ENCODE measurements around the gene SHF.

SHF gene

DNA sequence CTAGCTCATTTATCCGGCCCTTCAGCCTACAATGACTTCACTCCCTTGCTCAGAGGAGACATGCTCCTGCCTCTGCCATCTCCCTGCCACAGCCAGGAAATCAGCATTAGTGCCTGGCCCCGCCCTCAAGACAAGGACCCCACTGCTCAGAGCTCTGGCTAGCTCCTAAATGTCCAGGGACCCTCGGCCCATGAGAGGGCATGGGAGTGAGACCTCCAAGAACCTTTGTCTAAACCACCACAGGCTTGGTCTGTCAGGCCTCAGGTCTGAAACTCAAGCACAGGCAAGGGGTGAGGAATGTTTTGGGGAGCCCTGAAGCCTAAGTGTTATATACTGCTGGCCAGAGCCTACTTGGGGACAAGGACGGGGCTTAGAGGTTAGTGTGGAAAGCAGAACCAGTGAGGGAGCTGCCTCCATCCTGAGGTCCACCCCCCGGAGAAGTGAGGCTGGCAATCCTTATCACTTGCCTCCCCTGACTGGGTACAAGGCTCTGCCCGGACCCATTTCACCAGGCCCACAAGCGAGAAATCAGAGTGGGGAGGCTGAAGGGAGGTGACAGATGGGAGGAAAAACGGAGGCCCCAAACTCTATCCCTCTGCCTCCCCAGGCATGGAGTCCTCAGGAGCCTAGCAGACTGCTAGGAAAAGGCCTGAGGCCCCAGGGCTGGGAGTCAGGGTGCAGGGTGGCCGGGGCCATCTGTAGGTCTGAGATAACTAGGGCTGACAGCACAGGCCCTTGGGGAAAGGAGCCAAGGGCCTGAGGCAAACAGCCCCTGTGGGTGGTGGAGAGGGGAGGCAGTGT is 18.8 kb downstream of the SHF start:
- no peak overlapping the region for H3K4me3 ChIP-seq (ENCODE audit: low read depth, low read length)
- ChIA-PET CTCF (interaction anchor here (0.9 to 1.8 kb wide), 5 partner anchors 14 to 261 kb away, joined by 3 to 9 read pairs (median 4); no protein-coding TSS in a partner anchor), POLR2A (interaction anchor here (0.9 to 2.5 kb wide), 2 partner anchors 18 to 31 kb away, joined by 3 to 13 read pairs; partner anchors contain the start of gene SHF)
- H3K9me3 ChIP-seq (ENCODE audit: control insufficient read depth, insufficient read depth, low read depth, low read length): no peaks in the 10 kb centered on the region
- no peak overlapping the region for H3K27ac ChIP-seq (ENCODE audit: extremely low read depth, low read depth, low read length)
- TF ChIP-seq BCL11B (tag by site-specific recombination; IDR thresholded peaks at IDR 0.05; ENCODE audit: low read depth) (no peak), ZNF610 (tag by site-specific recombination; IDR thresholded peaks at IDR 0.05; ENCODE audit: borderline replicate concordance) (no peak), ZNF112 (tag by site-specific recombination; IDR thresholded peaks at IDR 0.05) (no peak), ZNF24 (tag by site-specific recombination; IDR thresholded peaks at IDR 0.05) (no peak), ZNF341 (tag by site-specific recombination; IDR thresholded peaks at IDR 0.05; ENCODE audit: low read depth) (no peak), ZBTB17 (tag by site-specific recombination; IDR thresholded peaks at IDR 0.05) (no peak), ZNF707 (tag by site-specific recombination; IDR thresholded peaks at IDR 0.05) (no peak), ZNF394 (tag by site-specific recombination; IDR thresholded peaks at IDR 0.05; ENCODE audit: borderline replicate concordance) (no peak), BCL11A (tag by site-specific recombination; IDR thresholded peaks at IDR 0.05; ENCODE audit: low read depth) (no peak), ZNF621 (tag by site-specific recombination; IDR thresholded peaks at IDR 0.05) (no peak), ZFP3 (tag by site-specific recombination; IDR thresholded peaks at IDR 0.05; ENCODE audit: low read depth) (no peak), ZNF292 (tag by site-specific recombination; IDR thresholded peaks at IDR 0.05; ENCODE audit: borderline replicate concordance, low read depth) (no peak), ZNF140 (tag by site-specific recombination; IDR thresholded peaks at IDR 0.05) (no peak), ZFP69B (tag by site-specific recombination; IDR thresholded peaks at IDR 0.05) (no peak)
- TF ChIP-seq, protein P1, sequence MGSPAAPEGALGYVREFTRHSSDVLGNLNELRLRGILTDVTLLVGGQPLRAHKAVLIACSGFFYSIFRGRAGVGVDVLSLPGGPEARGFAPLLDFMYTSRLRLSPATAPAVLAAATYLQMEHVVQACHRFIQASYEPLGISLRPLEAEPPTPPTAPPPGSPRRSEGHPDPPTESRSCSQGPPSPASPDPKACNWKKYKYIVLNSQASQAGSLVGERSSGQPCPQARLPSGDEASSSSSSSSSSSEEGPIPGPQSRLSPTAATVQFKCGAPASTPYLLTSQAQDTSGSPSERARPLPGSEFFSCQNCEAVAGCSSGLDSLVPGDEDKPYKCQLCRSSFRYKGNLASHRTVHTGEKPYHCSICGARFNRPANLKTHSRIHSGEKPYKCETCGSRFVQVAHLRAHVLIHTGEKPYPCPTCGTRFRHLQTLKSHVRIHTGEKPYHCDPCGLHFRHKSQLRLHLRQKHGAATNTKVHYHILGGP (tag by site-specific recombination; IDR thresholded peaks at IDR 0.05): no peak
- TF ChIP-seq, protein P2, sequence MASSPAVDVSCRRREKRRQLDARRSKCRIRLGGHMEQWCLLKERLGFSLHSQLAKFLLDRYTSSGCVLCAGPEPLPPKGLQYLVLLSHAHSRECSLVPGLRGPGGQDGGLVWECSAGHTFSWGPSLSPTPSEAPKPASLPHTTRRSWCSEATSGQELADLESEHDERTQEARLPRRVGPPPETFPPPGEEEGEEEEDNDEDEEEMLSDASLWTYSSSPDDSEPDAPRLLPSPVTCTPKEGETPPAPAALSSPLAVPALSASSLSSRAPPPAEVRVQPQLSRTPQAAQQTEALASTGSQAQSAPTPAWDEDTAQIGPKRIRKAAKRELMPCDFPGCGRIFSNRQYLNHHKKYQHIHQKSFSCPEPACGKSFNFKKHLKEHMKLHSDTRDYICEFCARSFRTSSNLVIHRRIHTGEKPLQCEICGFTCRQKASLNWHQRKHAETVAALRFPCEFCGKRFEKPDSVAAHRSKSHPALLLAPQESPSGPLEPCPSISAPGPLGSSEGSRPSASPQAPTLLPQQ (tag by site-specific recombination; IDR thresholded peaks at IDR 0.05): no peak
- TF ChIP-seq, protein P3, sequence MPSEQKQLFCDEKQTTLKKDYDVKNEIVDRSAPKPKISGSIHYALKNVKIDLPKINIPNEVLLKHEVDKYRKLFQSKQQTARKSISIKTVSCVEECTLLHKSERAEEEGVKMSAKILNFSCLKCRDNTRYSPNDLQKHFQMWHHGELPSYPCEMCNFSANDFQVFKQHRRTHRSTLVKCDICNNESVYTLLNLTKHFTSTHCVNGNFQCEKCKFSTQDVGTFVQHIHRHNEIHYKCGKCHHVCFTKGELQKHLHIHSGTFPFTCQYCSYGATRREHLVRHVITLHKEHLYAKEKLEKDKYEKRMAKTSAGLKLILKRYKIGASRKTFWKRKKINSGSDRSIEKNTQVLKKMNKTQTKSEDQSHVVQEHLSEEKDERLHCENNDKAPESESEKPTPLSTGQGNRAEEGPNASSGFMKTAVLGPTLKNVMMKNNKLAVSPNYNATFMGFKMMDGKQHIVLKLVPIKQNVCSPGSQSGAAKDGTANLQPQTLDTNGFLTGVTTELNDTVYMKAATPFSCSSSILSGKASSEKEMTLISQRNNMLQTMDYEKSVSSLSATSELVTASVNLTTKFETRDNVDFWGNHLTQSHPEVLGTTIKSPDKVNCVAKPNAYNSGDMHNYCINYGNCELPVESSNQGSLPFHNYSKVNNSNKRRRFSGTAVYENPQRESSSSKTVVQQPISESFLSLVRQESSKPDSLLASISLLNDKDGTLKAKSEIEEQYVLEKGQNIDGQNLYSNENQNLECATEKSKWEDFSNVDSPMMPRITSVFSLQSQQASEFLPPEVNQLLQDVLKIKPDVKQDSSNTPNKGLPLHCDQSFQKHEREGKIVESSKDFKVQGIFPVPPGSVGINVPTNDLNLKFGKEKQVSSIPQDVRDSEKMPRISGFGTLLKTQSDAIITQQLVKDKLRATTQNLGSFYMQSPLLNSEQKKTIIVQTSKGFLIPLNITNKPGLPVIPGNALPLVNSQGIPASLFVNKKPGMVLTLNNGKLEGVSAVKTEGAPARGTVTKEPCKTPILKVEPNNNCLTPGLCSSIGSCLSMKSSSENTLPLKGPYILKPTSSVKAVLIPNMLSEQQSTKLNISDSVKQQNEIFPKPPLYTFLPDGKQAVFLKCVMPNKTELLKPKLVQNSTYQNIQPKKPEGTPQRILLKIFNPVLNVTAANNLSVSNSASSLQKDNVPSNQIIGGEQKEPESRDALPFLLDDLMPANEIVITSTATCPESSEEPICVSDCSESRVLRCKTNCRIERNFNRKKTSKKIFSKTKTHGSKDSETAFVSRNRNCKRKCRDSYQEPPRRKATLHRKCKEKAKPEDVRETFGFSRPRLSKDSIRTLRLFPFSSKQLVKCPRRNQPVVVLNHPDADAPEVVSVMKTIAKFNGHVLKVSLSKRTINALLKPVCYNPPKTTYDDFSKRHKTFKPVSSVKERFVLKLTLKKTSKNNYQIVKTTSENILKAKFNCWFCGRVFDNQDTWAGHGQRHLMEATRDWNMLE (tag by site-specific recombination; conservative IDR thresholded peaks at IDR 0.05; ENCODE audit: low read depth): no peak
- H3K36me3 ChIP-seq (ENCODE audit: control insufficient read depth in 2 of 2, insufficient read depth in 1 of 2, low read length in 2 of 2): no peaks in the 10 kb centered on the region
- 0 out of 2 replicates have a peak, but pooled peaks cover 2% of the 10 kb centered on the region for H3K4me1 ChIP-seq (ENCODE audit: control insufficient read depth, insufficient read depth, low read length)
